ENCODE measurements around the gene EVL. TPM values are rescaled to one million over a fixed set of nuclear protein-coding genes. Genes with fewer than 3 reads are reported as not detected.

EVL gene
- total RNA-seq, 1 donor from 2014 or later: 69.2 TPM

GRCh38 chr14:100091386-100091785 is 26.2 kb downstream of the EVL start:
- TF ChIP-seq, protein P1, sequence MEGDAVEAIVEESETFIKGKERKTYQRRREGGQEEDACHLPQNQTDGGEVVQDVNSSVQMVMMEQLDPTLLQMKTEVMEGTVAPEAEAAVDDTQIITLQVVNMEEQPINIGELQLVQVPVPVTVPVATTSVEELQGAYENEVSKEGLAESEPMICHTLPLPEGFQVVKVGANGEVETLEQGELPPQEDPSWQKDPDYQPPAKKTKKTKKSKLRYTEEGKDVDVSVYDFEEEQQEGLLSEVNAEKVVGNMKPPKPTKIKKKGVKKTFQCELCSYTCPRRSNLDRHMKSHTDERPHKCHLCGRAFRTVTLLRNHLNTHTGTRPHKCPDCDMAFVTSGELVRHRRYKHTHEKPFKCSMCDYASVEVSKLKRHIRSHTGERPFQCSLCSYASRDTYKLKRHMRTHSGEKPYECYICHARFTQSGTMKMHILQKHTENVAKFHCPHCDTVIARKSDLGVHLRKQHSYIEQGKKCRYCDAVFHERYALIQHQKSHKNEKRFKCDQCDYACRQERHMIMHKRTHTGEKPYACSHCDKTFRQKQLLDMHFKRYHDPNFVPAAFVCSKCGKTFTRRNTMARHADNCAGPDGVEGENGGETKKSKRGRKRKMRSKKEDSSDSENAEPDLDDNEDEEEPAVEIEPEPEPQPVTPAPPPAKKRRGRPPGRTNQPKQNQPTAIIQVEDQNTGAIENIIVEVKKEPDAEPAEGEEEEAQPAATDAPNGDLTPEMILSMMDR (conservative IDR thresholded peaks at IDR 0.05; ENCODE audit: low read depth, low read length): no peak
- H3K4me3 ChIP-seq (ENCODE audit: low read depth, low read length): no peak overlapping the region
- no peak for DNase-seq (ENCODE audit: low read depth)

- no peak overlapping the region for H3K4me3 ChIP-seq (ENCODE audit: low read depth, low read length)
- no peak for DNase-seq (ENCODE audit: low read depth)
- TF ChIP-seq, protein P1 (conservative IDR thresholded peaks at IDR 0.05; ENCODE audit: low read depth, low read length): no peak
Observed at GRCh38 chr14:100092832-100093231, 27.6 kb downstream of the EVL start.

DNA sequence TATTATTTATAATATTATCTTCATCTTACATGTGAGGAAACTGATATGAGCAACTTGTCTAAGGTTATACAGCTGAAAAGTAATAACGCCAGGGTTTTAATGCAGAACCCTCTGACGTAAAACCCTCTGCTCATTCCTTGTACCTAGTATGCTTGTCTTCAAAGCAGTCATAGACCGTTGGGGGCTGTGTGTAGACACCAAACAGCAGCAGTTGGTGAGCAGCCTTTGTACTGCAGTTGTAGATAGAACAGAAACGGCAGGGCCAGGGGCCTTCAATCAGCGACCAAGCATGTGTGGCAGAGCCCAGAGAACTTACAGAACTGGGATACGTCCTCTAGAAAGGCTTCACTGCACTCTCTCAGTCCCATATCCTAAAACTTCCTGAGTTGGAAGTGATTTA is 28.1 kb downstream of the EVL start:
- H3K4me3 ChIP-seq (ENCODE audit: low read depth, low read length): no peak overlapping the region
- TF ChIP-seq, protein P1 (conservative IDR thresholded peaks at IDR 0.05; ENCODE audit: low read depth, low read length): no peak

GRCh38 chr14:100096656-100097055 is 31.4 kb downstream of the EVL start:
- TF ChIP-seq, protein P1 (conservative IDR thresholded peaks at IDR 0.05; ENCODE audit: low read depth, low read length): no peak
- no peak overlapping the region for H3K4me3 ChIP-seq (ENCODE audit: low read depth, low read length)
- no peak for DNase-seq (ENCODE audit: low read depth)

More for the DNA sequence above, 28.1 kb downstream of the EVL start:
- DNase-seq (ENCODE audit: low read depth): no peak

DNA sequence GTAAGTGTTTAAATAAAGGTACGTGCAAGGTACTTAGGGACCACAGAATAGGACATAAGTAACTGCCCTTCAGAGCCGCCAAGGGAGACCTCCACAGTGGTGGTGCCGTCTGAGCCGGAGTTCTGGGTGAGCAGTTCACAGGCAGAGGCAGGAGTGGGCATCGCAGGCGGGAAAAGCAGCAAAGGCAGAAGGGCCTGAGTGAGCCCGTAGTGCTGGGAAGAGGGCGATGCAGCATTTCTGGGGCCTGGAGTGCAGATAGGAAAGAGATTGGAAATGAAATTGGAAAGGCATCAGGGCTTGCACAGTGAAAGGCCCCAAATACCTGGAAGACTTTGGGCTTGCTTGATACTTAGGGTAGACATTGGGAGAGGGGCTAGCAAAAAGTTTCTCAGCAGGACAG is 32.9 kb downstream of the EVL start:
- H3K4me3 ChIP-seq (ENCODE audit: low read depth, low read length): no peak overlapping the region
- TF ChIP-seq, protein P1 (conservative IDR thresholded peaks at IDR 0.05; ENCODE audit: low read depth, low read length): no peak
- DNase-seq (ENCODE audit: low read depth): no peak

DNA sequence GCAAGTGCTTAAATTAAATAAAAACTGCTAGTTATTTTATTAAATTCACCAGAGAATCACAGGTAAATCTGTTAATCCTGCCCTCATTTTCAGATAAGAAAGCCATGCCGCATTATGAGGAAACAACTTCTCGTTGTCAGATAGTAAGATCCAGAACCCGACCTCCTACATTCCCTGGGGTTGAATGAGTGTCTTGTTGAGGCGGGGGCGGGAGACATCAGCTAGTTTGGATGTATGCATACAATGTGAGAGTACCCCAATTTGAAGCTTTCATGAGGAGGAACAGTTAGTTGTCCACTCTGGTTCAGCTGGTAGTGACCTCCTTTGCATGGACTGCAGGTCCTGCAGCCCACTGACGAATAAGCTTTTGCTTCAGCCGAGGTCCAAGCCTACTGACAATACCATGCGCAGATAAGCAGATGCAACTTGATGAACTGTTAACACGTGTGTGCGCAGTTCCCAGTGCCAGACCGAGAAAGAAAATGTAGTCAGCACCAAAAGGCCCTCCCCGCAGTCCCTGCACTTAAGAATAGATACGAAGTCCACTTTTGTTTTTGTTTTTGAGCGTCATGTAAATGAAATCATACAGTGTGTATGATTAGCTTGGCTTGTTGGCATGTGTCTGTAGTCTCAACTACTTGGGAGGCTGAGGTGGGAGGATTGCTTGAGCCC is 34.9 kb downstream of the EVL start:
- TF ChIP-seq, protein P1 (conservative IDR thresholded peaks at IDR 0.05; ENCODE audit: low read depth, low read length): no peak
- H3K4me3 ChIP-seq (ENCODE audit: low read depth, low read length): no peak overlapping the region
- DNase-seq (ENCODE audit: low read depth): no peak

- no peak for DNase-seq (ENCODE audit: low read depth)
- no peak overlapping the region for H3K4me3 ChIP-seq (ENCODE audit: low read depth, low read length)
- TF ChIP-seq, protein P1 (conservative IDR thresholded peaks at IDR 0.05; ENCODE audit: low read depth, low read length): no peak
Observed at GRCh38 chr14:100102156-100102785, 37.0 kb downstream of the EVL start.
